Heart right ventricle (tissue), 16 donors: ENCODE data around the gene CSKMT. TPM values are rescaled to one million over a fixed set of nuclear protein-coding genes. Genes with fewer than 3 reads are reported as not detected.

Experiments
- ATAC-seq, 8 donors: fragments of 200-7000 bp; cut with Tn5 transposase; one replicate each; pipeline ENCODE4 v1.9.1; 2020; ENCODE audit warnings: mild to moderate bottlenecking in 8 of 8, moderate library complexity in 8 of 8, moderate number of reproducible peaks in 1 of 8
- DNase-seq, 2 donors: peaks; one replicate each; pipeline ENCODE4 v3.0.0-alpha.2; 2020
- H3K27ac ChIP-seq, 10 donors: fragments of 200-600 bp; sonication (generic) in 2 of 10; one replicate each; pipeline versions ENCODE4 v1.5.0 to v1.8.0; 2020 to 2022; ENCODE audit warnings: mild to moderate bottlenecking in 3 of 10
- H3K27me3 ChIP-seq, 7 donors: fragments of 200-600 bp; one replicate each; pipeline ENCODE4 v1.8.0; 2021 to 2022; ENCODE audit warnings: mild to moderate bottlenecking in 2 of 7
- H3K36me3 ChIP-seq, 9 donors: fragments of 200-600 bp; sonication (generic) in 1 of 9; one replicate each; pipeline versions ENCODE4 v1.5.0 to v1.8.0; 2020 to 2022; ENCODE audit warnings: mild to moderate bottlenecking in 2 of 9
- H3K4me1 ChIP-seq, 9 donors: fragments of 200-600 bp; sonication (generic) in 1 of 9; one replicate each; pipeline versions ENCODE4 v1.5.0 to v1.8.0; 2020 to 2022; ENCODE audit warnings: mild to moderate bottlenecking in 4 of 9
- H3K4me3 ChIP-seq, 10 donors: fragments of 200-600 bp; sonication (generic) in 2 of 10; one replicate each; pipeline versions ENCODE4 v1.5.0 to v1.8.0; 2020 to 2022; ENCODE audit warnings: mild to moderate bottlenecking in 7 of 10, moderate library complexity in 2 of 10
- H3K9me3 ChIP-seq, 11 donors: fragments of 200-600 bp in 10 of 11; sonication (generic) in 2 of 11; one replicate each; pipeline versions ENCODE4 v1.5.0 to v1.8.0; 2013 to 2022; ENCODE audit warnings: mild to moderate bottlenecking in 2 of 11, control low read depth in 1 of 11, moderate library complexity in 1 of 11
- CTCF ChIP-seq, 9 donors: fragments of 200-600 bp; sonication (generic) in 2 of 9; IDR thresholded peaks; one replicate each; pipeline versions ENCODE4 v1.5.0 to v1.8.0; 2021 to 2022; ENCODE audit warnings: antibody characterized with exemption in 9 of 9, mild to moderate bottlenecking in 5 of 9, moderate library complexity in 1 of 9
- WGBS, 2 donors: extraction: QIAGEN DNeasy Blood & Tissue Kit; methylation state at CpG; one replicate each; pipeline ENCODE4 v1.1.7; 2013; ENCODE audit warnings: inconsistent platforms in 1 of 2; 5-methylcytosine and 5-hydroxymethylcytosine counted together
- intact Hi-C, 10 donors: fragments of 100-400 bp; cut with DNase I; formaldehyde crosslinking; loops; one replicate each; pipeline versions ENCODE4 v1.11.1 to v1.14.2; 2022
- polyA plus RNA-seq, 2 donors: library from polyadenylated mRNA; stranded (reverse); fragments of 200-250 nt; gene quantifications; one replicate each; pipeline ENCODE4 v1.2.3, GENCODE V29; 2013
- total RNA-seq, 10 donors: library from RNA; stranded (reverse); fragmentation: NEBNext Ultra II Directional in 3 of 10; extraction: Animal tissue kit (Norgen Biotek cat#: 25700) in 3 of 10; gene quantifications; one replicate each; pipeline versions ENCODE4 v1.2.1 to v1.2.4, GENCODE V29; 2021 to 2023
- donor health status: Arrhythmogenic right ventricular cardiomyopathy.
- donor health status: ischemic (EF 13 %, LVEDD 7.1; RV severe dilation, severe dysfunction).
- donor health status: healthy with polysubstance abuse.
- donor health status: DM: no; HTN: yes; CAD: no.
- donor health status: DM: no; HTN: no; CAD: no.
- donor health status: ischemic (EF 25% LVEDD 6.9; RV normal size, moderate dysfunction).
- donor health status: ischemic (EF 25% LVEDD 5.7; RV mildly dilated, moderate dysfunction).
- donor health status: healthy.
- donor health status: DM: yes; HTN: yes; CAD: no.
- donor health status: Ischemic cardiomyopathy.
- donor health status: ischemic (EF 35%, LVEDD 5.7; RV mildly dilated, moderate dysfunction).
- donor health status: nonischemic (EF 11% LVEDD 7.7; RV severe dilation, severe dysfunction).
- donor health status: DM: yes; HTN: yes; CAD: no.
- donor health status: PGD.
- donor health status: ischemic (EF 29% LVEDD 5.4; RV normal size, mild dysfunction).
- donor health status: nonischemic (EF 23%, LVEDD 6.1; RV moderate dilation, normal function).

Gene CSKMT
- total and polyA plus RNA-seq, 12 donors: 2.4 to 15.7 (median 4.6) TPM

GRCh38 chr11:62652161-62653006 lies 12.7 kb upstream of the CSKMT start:
- intact Hi-C loops: loop anchor here in 1 of 10 donors (5.0 kb wide), 1 partner anchor 40 kb away; the partner anchor contains the start of genes EML3 and ROM1
- Histone ChIP-seq H3K9me3 (no peaks in the 10 kb centered on the region), H3K4me1 (peaks cover 0 to 21% (median 16%) of the 10 kb centered on the region in 9 donors), H3K27ac (peak overlapping the region; percentile 80 to 98 (median 93)), H3K36me3 (peaks cover 0 to 33% (median 16%) of the 10 kb centered on the region in 9 donors), H3K4me3 (peak overlapping the region; percentile 70 to 100 (median 90)), H3K27me3 (no peaks in the 10 kb centered on the region)
- TF ChIP-seq CTCF (IDR thresholded peaks at IDR 0.05): no peak
- ATAC-seq (peak in 2 of 8 donors; percentile 3 to 9), DNase-seq (no peak)
- 37 to 40% methylated on average over 16 of the region's 16 CpGs for WGBS, 2 donors

GRCh38 chr11:62654297-62654696 lies 10.8 kb upstream of the CSKMT start:
- H3K27me3 ChIP-seq: no peaks in the 10 kb centered on the region
- no peak overlapping the region for H3K4me3 ChIP-seq
- 87% methylated on average over 11 of the region's 11 CpGs for WGBS, 2 donors
- peaks cover 0 to 14% (median 5%) of the 10 kb centered on the region in 9 donors for H3K36me3 ChIP-seq
- intact Hi-C loops: loop anchor here in 1 of 10 donors (5.0 kb wide), 1 partner anchor 42 kb away; the partner anchor contains the start of genes EML3 and ROM1
- peaks cover 0 to 19% (median 15%) of the 10 kb centered on the region in 9 donors for H3K4me1 ChIP-seq
- no peak for DNase-seq
- no peaks in the 10 kb centered on the region for H3K9me3 ChIP-seq
- ATAC-seq: no peak
- no peak overlapping the region for H3K27ac ChIP-seq
- no peak for TF ChIP-seq CTCF (IDR thresholded peaks at IDR 0.05)

- WGBS, 2 donors: 43 to 57% methylated on average over 5 of the region's 5 CpGs
- intact Hi-C loops: loop anchor here in 1 of 10 donors (5.0 kb wide), 1 partner anchor 1240 kb away; no protein-coding TSS in a partner anchor
- no peaks in the 10 kb centered on the region for H3K9me3 ChIP-seq
Observed at GRCh38 chr11:62656796-62657429, 8.2 kb upstream of the CSKMT start.

More at GRCh38 chr11:62656796-62657429, 8.2 kb upstream of the CSKMT start:
- no peak for TF ChIP-seq CTCF (IDR thresholded peaks at IDR 0.05)
- H3K27ac ChIP-seq: no peak overlapping the region
- H3K27me3 ChIP-seq: no peaks in the 10 kb centered on the region
- peaks cover 0 to 10% (median under 1%) of the 10 kb centered on the region in 9 donors for H3K36me3 ChIP-seq
- peaks cover 0 to 12% (median 8%) of the 10 kb centered on the region in 9 donors for H3K4me1 ChIP-seq
- DNase-seq (no peak), ATAC-seq (no peak)
- no peak overlapping the region for H3K4me3 ChIP-seq
